Raji (cell line): ENCODE measurements around the gene ADAMTS3.

Source experiments
- POLR2A ChIP-seq: IDR thresholded peaks from 2 replicates; pipeline ENCODE4 v1.6.1; 2011; ENCODE audit warnings: low read depth, low read length, control low read depth; ENCODE audit not compliant: insufficient read depth

The ADAMTS3 gene

GRCh38 chr4:72318421-72319170, 250.4 kb downstream of the ADAMTS3 start:
- no peak for TF ChIP-seq POLR2A

GRCh38 chr4:72314869-72315268, 254.2 kb downstream of the ADAMTS3 start:
- no peak for TF ChIP-seq POLR2A

GRCh38 chr4:72313121-72313520, 255.9 kb downstream of the ADAMTS3 start:
- TF ChIP-seq POLR2A = no peak

- no peak for TF ChIP-seq POLR2A
Observed at GRCh38 chr4:72312032-72312650, 256.9 kb downstream of the ADAMTS3 start.

GRCh38 chr4:72311291-72311690, 257.7 kb downstream of the ADAMTS3 start:
- no peak for TF ChIP-seq POLR2A

- no peak for TF ChIP-seq POLR2A
Observed at GRCh38 chr4:72305620-72306019, 263.4 kb downstream of the ADAMTS3 start.

- no peak for TF ChIP-seq POLR2A
Observed at GRCh38 chr4:72305080-72305479, 263.9 kb downstream of the ADAMTS3 start.

- TF ChIP-seq POLR2A = no peak
Observed at GRCh38 chr4:72302981-72303704, 265.9 kb downstream of the ADAMTS3 start.

- TF ChIP-seq POLR2A = no peak
Observed at GRCh38 chr4:72301759-72302158, 267.3 kb downstream of the ADAMTS3 start.

GRCh38 chr4:72300126-72300525, 268.9 kb downstream of the ADAMTS3 start:
- no peak for TF ChIP-seq POLR2A

GRCh38 chr4:72295966-72296557, 273.0 kb downstream of the ADAMTS3 start:
- no peak for TF ChIP-seq POLR2A

GRCh38 chr4:72290737-72291136, 278.3 kb downstream of the ADAMTS3 start:
- TF ChIP-seq POLR2A = no peak

GRCh38 chr4:72286910-72287309, 282.1 kb downstream of the ADAMTS3 start:
- TF ChIP-seq POLR2A = no peak

- TF ChIP-seq POLR2A = no peak
Observed at GRCh38 chr4:72286185-72286584, 282.8 kb downstream of the ADAMTS3 start.

- TF ChIP-seq POLR2A = no peak
Observed at GRCh38 chr4:72283357-72283756, 285.7 kb downstream of the ADAMTS3 start.

GRCh38 chr4:72280252-72280651, 288.8 kb downstream of the ADAMTS3 start:
- no peak for TF ChIP-seq POLR2A
